A549 (cell line): ENCODE data around the gene CTXN3. TPM values are rescaled to one million over a fixed set of nuclear protein-coding genes. Genes with fewer than 3 reads are reported as not detected.
"Not testable (repeated sequence)": the region's sequence is repeated elsewhere in the genome, so short reads cannot be mapped to it uniquely, and the experiment has no call there.

Experiments
- ATAC-seq, 2 experiments: fragments of 200-7000 bp in 1 of 2; fragments of >200 bp in 1 of 2; cut with Nextera tagmentation in 1 of 2; cut with Tn5 transposase in 1 of 2; 3 replicates each; pipeline versions ENCODE4 v1.8.0 to v1.9.1; 2018 to 2020; ENCODE audit warnings: mild to moderate bottlenecking in 1 of 2, moderate library complexity in 1 of 2
- CTCF ChIA-PET: fragments of 300-600 bp; sonication (Branson Sonifier 250); formaldehyde crosslinking; extraction: SDS; loops from one replicate; lab custom pipeline; 2021; ENCODE audit warnings: antibody characterized with exemption, inconsistent platforms; lab: Yijun Ruan, JAX
- POLR2A ChIA-PET: fragments of 350-600 bp; formaldehyde crosslinking; extraction: SDS; loops from one replicate; lab custom pipeline; 2021; ENCODE audit warnings: antibody characterized with exemption, inconsistent platforms; lab: Yijun Ruan, JAX
- DNase-seq, 2 experiments: peaks; one replicate each; pipeline versions ENCODE4 v3.0.0 to v3.0.0-alpha.2; 2011 to 2016; ENCODE audit warnings: low read depth in 1 of 2, low spot score in 1 of 2
- FAIRE-seq: peaks from 2 replicates; lab custom pipeline; 2011; peaks lifted over from hg19 to GRCh38; lab: Jason Lieb, UNC
- H3K27ac ChIP-seq, 2 experiments: fragments of >200 bp; sonication (Bioruptor Twin); formaldehyde crosslinking; 3 replicates each; pipeline ENCODE4 v1.5.1; 2016 to 2017
- H3K4me1 ChIP-seq: fragments of >200 bp; sonication (Bioruptor Twin); formaldehyde crosslinking; 3 replicates; pipeline ENCODE4 v1.6.1; 2016
- H3K4me2 ChIP-seq: fragments of >200 bp; sonication (Bioruptor Twin); formaldehyde crosslinking; 3 replicates; pipeline ENCODE4 v1.6.1; 2016
- H3K4me3 ChIP-seq: fragments of >200 bp; sonication (Bioruptor Twin); formaldehyde crosslinking; 3 replicates; pipeline ENCODE4 v1.5.1; 2016
- H3K9me3 ChIP-seq: fragments of >200 bp; sonication (Bioruptor Twin); formaldehyde crosslinking; 3 replicates; pipeline ENCODE4 v1.6.1; 2016
- CBX8 ChIP-seq: fragments of 200-600 bp; sonication (generic); IDR thresholded peaks from 2 replicates; pipeline ENCODE4 v1.6.1; 2016
- EHMT2 ChIP-seq: fragments of 200-600 bp; sonication (generic); IDR thresholded peaks from 2 replicates; pipeline ENCODE4 v1.6.1; 2016; ENCODE audit warnings: antibody characterized with exemption, low read depth, mild to moderate bottlenecking, moderate library complexity
- EP300 ChIP-seq, 2 experiments: fragments of >200 bp; sonication (Bioruptor Twin); formaldehyde crosslinking; IDR thresholded peaks; 2 replicates in 1 of 2; 3 replicates in 1 of 2; pipeline ENCODE4 v1.6.1; 2016 to 2017
- FOSL2 ChIP-seq, 2 experiments: fragments of 450-650 bp in 1 of 2; fragments of >200 bp in 1 of 2; sonication (Bioruptor Twin) in 1 of 2; formaldehyde crosslinking; IDR thresholded peaks; 2 replicates each; pipeline versions ENCODE4 v1.5.0 to v1.6.1; 2016 to 2020; ENCODE audit warnings: mild to moderate bottlenecking in 1 of 2, moderate library complexity in 1 of 2
- FOXS1 ChIP-seq: fragments of 250-450 bp; sonication (Bioruptor Pico); IDR thresholded peaks from 2 replicates; pipeline ENCODE4 v1.5.0; 2020; ENCODE audit warnings: mild to moderate bottlenecking, moderate library complexity
- GATA3 ChIP-seq: IDR thresholded peaks from 2 replicates; pipeline ENCODE4 v1.6.1; 2012; ENCODE audit warnings: borderline replicate concordance
- HES2 ChIP-seq: fragments of >200 bp; sonication (Bioruptor Twin); formaldehyde crosslinking; IDR thresholded peaks from 2 replicates; pipeline ENCODE4 v1.6.1; 2016
- HEYL ChIP-seq: fragments of 250-450 bp; sonication (Bioruptor Pico); IDR thresholded peaks from 2 replicates; pipeline ENCODE4 v1.8.0; 2021; ENCODE audit warnings: mild to moderate bottlenecking, moderate library complexity
- HMGXB4 ChIP-seq: fragments of 250-450 bp; sonication (Bioruptor Pico); IDR thresholded peaks from 2 replicates; pipeline ENCODE4 v1.5.0; 2021; ENCODE audit warnings: mild to moderate bottlenecking, moderate library complexity, borderline replicate concordance
- MAX ChIP-seq: IDR thresholded peaks from 2 replicates; pipeline ENCODE4 v1.6.1; 2012
- MYC ChIP-seq: IDR thresholded peaks from 2 replicates; pipeline ENCODE4 v1.6.1; 2012; ENCODE audit warnings: mild to moderate bottlenecking, inconsistent platforms, low read length, improper control_type of control experiment, borderline replicate concordance
- NPAS2 ChIP-seq: fragments of 250-450 bp; sonication (Bioruptor Pico); IDR thresholded peaks from 2 replicates; pipeline ENCODE4 v1.8.0; 2022; ENCODE audit warnings: mild to moderate bottlenecking, moderate library complexity, borderline replicate concordance
- RARB ChIP-seq: fragments of 250-450 bp; sonication (Bioruptor Pico); IDR thresholded peaks from 2 replicates; pipeline ENCODE4 v1.8.0; 2021; ENCODE audit warnings: mild to moderate bottlenecking, moderate library complexity
- RFX5 ChIP-seq: fragments of 450-650 bp; IDR thresholded peaks from 2 replicates; pipeline ENCODE4 v1.7.1; 2014; ENCODE audit warnings: antibody characterized with exemption, mild to moderate bottlenecking, moderate library complexity
- ZFP36 ChIP-seq: fragments of 450-650 bp; IDR thresholded peaks from 2 replicates; pipeline ENCODE4 v1.6.1; 2014; ENCODE audit warnings: borderline replicate concordance; ENCODE audit not compliant: partially characterized antibody
- ZSCAN20 ChIP-seq: fragments of 250-450 bp; sonication (Bioruptor Pico); IDR thresholded peaks from 2 replicates; pipeline ENCODE4 v1.8.0; 2022; ENCODE audit warnings: mild to moderate bottlenecking, moderate library complexity
- WGBS: methylation state at CpG from one replicate; pipeline ENCODE4 v1.1.6; 2017; ENCODE audit errors: missing lambda C conversion rate; 5-methylcytosine and 5-hydroxymethylcytosine counted together
- polyA plus RNA-seq, 4 experiments: library from polyadenylated mRNA; depleted of rRNA in 3 of 4; stranded (reverse); fragments of >200 nt; fragmentation: RNase III in 1 of 4; extraction: RNeasy Plus Mini Kit Qiagen cat#74134 plus additional on column Dnase treatment in 1 of 4; gene quantifications; 2 replicates in 3 of 4; 3 replicates in 1 of 4; pipeline ENCODE4 v1.2.3, GENCODE V29; 2011 to 2017

Gene CTXN3
- polyA plus RNA-seq, 2 of the 4 experiments (the other 2 are of a cell fraction): not detected

- CTCF ChIA-PET: interaction anchor here (1.4 kb wide), 1 partner anchor 113 kb away, joined by 3 read pairs; no protein-coding TSS in a partner anchor
- H3K27ac ChIP-seq, FAIRE-seq, H3K4me3 ChIP-seq, H3K4me1 ChIP-seq, POLR2A ChIA-PET, H3K4me2 ChIP-seq, H3K9me3 ChIP-seq, ATAC-seq, DNase-seq: not testable (repeated sequence)
These were observed 28.1 kb downstream of the CTXN3 start for GRCh38 chr5:127676951-127677350.

GRCh38 chr5:127679691-127680330 lies 30.9 kb downstream of the CTXN3 start:
- DNase-seq, POLR2A ChIA-PET: not testable (repeated sequence)

GRCh38 chr5:127680595-127680994 lies 31.7 kb downstream of the CTXN3 start:
- Histone ChIP-seq H3K4me3 (no peak overlapping the region), H3K27ac (no peak overlapping the region), H3K4me1 (no peaks in the 10 kb centered on the region), H3K9me3 (no peaks in the 10 kb centered on the region), H3K4me2 (no peak overlapping the region)
- ATAC-seq: no peak
- ChIA-PET POLR2A (no interaction called here), CTCF (no interaction called here)
- no peak for TF ChIP-seq NPAS2 (CRISPR knock-in tag)
- no peak for DNase-seq
- WGBS: 78% methylated on average over 1 of the region's 1 CpG
- FAIRE-seq: no peak

More at GRCh38 chr5:127679691-127680330, 30.9 kb downstream of the CTXN3 start:
- H3K27ac ChIP-seq, ATAC-seq, H3K9me3 ChIP-seq, CTCF ChIA-PET, H3K4me2 ChIP-seq, FAIRE-seq, H3K4me1 ChIP-seq, H3K4me3 ChIP-seq: not testable (repeated sequence)
- 40% methylated on average over 3 of the region's 3 CpGs for WGBS

GRCh38 chr5:127683008-127683407 lies 34.1 kb downstream of the CTXN3 start:
- no peak for ATAC-seq
- WGBS: 62% methylated on average over 4 of the region's 4 CpGs
- no peak for DNase-seq
- H3K4me1 ChIP-seq: no peaks in the 10 kb centered on the region
- ChIA-PET POLR2A (no interaction called here), CTCF (no interaction called here)
- H3K27ac ChIP-seq: no peak overlapping the region
- TF ChIP-seq RFX5: no peak
- TF ChIP-seq, all 56 proteins: peak for 0
- no peak for FAIRE-seq
- Histone ChIP-seq H3K4me3 (no peak overlapping the region), H3K9me3 (no peaks in the 10 kb centered on the region), H3K4me2 (no peak overlapping the region)

GRCh38 chr5:127684726-127685467 lies 36.0 kb downstream of the CTXN3 start:
- ATAC-seq (no peak), FAIRE-seq (peak; percentile 28), DNase-seq (no peak)
- TF ChIP-seq CBX8 (no peak), RFX5 (no peak), FOXS1 (no peak), EP300 (IDR thresholded peaks at IDR 0.05) (no peak), HEYL (CRISPR knock-in tag) (no peak), HES2 (no peak), ZFP36 (no peak), ZSCAN20 (CRISPR knock-in tag) (no peak), MYC (no peak)
- 54% methylated on average over 6 of the region's 6 CpGs for WGBS
- Histone ChIP-seq H3K4me2 (no peak overlapping the region), H3K4me1 (no peaks in the 10 kb centered on the region), H3K27ac (no peak overlapping the region), H3K9me3 (no peaks in the 10 kb centered on the region), H3K4me3 (no peak overlapping the region)
- POLR2A ChIA-PET: interaction anchor here (0.6 kb wide), 1 partner anchor 70 kb away, joined by 7 read pairs; no protein-coding TSS in a partner anchor
- CTCF ChIA-PET: interaction anchor here (1.5 kb wide), 1 partner anchor 16 kb away, joined by 3 read pairs; no protein-coding TSS in a partner anchor

- no peak for FAIRE-seq
- Histone ChIP-seq H3K4me2 (no peak overlapping the region), H3K4me1 (no peaks in the 10 kb centered on the region), H3K4me3 (no peak overlapping the region), H3K9me3 (no peaks in the 10 kb centered on the region), H3K27ac (no peak overlapping the region)
- TF ChIP-seq GATA3 (no peak), HMGXB4 (CRISPR knock-in tag) (no peak), FOSL2 (IDR thresholded peaks at IDR 0.05) (no peak), FOSL2 (CRISPR knock-in tag; IDR thresholded peaks at IDR 0.05) (peak; percentile 41; the same call in 1 of the 2 replicates), MAX (no peak), EHMT2 (no peak), HEYL (CRISPR knock-in tag) (no peak), RARB (no peak)
- POLR2A ChIA-PET: no interaction called here
- DNase-seq: no peak
- 27% methylated on average over 2 of the region's 2 CpGs for WGBS
- ATAC-seq: no peak
- CTCF ChIA-PET: no interaction called here
These were observed 36.8 kb downstream of the CTXN3 start for GRCh38 chr5:127685662-127686061.
